Measurements from ENCODE around the gene PLCB2. TPM values are rescaled to one million over a fixed set of nuclear protein-coding genes. Genes with fewer than 3 reads are reported as not detected.

The PLCB2 gene
- total and polyA plus RNA-seq, 9 of the 15 experiments (the other 6 are each of a cell fraction or from before 2014, with no cell fraction given), result 0.37 to 12.3 (median 8.0) TPM

DNA sequence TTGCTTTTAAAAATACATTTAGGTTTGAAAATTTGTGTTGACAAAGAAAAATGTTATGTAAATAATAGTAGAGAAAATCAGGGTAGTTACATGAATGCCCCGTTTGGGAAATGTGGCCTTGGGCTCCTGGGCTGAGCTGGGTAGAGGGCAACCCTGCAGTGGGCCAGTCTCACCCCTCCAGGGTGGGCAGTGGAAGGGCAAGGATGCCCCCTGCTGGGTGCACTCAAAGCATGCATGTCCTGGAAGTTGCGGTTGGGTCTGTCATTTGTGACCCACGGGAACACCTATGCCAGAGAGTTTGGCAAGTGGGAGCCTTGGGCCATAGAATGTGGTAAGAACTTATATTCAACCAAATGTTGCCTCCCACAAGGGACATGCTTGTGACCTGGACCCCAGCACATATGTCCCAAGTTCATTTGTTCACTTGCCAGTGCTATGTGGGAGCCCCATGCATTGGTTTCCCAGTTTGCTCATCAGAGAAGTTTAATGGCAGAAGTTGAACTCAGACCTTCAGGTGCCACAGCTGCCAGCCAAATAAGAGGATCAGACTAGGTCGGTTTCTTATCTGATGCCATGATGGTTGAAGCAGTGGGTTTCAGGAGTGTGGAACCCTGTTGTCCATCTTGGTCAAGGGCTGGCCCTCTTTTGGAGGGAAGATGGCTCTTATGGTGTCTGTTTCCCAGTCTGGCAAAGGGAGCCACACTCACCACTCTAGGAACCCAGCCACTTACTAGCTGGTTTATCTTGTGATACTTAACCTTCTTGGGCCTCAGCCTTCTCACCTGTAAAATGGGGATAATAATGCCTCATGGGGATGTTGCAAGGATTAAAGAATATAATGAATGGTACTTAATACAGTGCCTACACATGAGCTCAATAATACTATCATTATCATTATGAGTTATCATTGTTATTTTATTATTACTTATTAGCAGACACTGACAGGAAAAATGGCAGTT lies 2.5 kb upstream of the PLCB2 start (continued):
- TF ChIP-seq CHAMP1 (IDR thresholded peaks at IDR 0.05), result no peak
- TF ChIP-seq HMGN3 (IDR thresholded peaks at IDR 0.05; ENCODE audit: borderline replicate concordance, extremely low read depth, insufficient read length, low read depth, low read length), result no peak
- peak; percentile 85 for TF ChIP-seq RBM25 (IDR thresholded peaks at IDR 0.05; ENCODE audit: low read depth, low read length, severe bottlenecking)
- TF ChIP-seq MCM7 (IDR thresholded peaks at IDR 0.05), result no peak
- TF ChIP-seq BHLHE40 (IDR thresholded peaks at IDR 0.05; ENCODE audit: low read length), result no peak
- no peak for TF ChIP-seq ILK (tag; IDR thresholded peaks at IDR 0.05; ENCODE audit: borderline replicate concordance, low read depth)
- no peak for TF ChIP-seq IRF2 (CRISPR knock-in tag; IDR thresholded peaks at IDR 0.05)
